ENCODE results near the gene TMEM50B. TPM values are rescaled to one million over a fixed set of nuclear protein-coding genes. Genes with fewer than 3 reads are reported as not detected.
A peak's percentile ranks its signal among the peaks of the same experiment; 100 is the strongest.
"Not testable (repeated sequence)": the region's sequence is repeated elsewhere in the genome, so short reads cannot be mapped to it uniquely, and the experiment has no call there.

TMEM50B gene
- total RNA-seq, 1 donor = 29.3 TPM

- no peak for TF ChIP-seq CTCF (IDR thresholded peaks at IDR 0.05; ENCODE audit: extremely low read depth, low read depth, low read length)
- H3K4me3 ChIP-seq (ENCODE audit: insufficient read depth, low read length) = no peak overlapping the region
- no peak overlapping the region for H3K27ac ChIP-seq (ENCODE audit: low read depth, low read length)
Measured at GRCh38 chr21:33455686-33456446, 23.9 kb downstream of the TMEM50B start.

GRCh38 chr21:33452362-33452761 is 27.4 kb downstream of the TMEM50B start:
- no peaks in the 10 kb centered on the region for H3K9me3 ChIP-seq (ENCODE audit: low read depth, low read length)
- peaks cover 11% of the 10 kb centered on the region for H3K36me3 ChIP-seq (ENCODE audit: insufficient read depth, low read length)
- H4K20me1 ChIP-seq (ENCODE audit: insufficient read depth, low read length) = no peaks in the 10 kb centered on the region
- peaks cover 13% of the 10 kb centered on the region for H3K4me1 ChIP-seq (ENCODE audit: insufficient read depth, low read length)
- H3K4me3 ChIP-seq (ENCODE audit: insufficient read depth, low read length) = no peak overlapping the region
- no peak overlapping the region for H3K27ac ChIP-seq (ENCODE audit: low read depth, low read length)
- no peak overlapping the region for H3K4me2 ChIP-seq (ENCODE audit: insufficient read depth, low read length)
- no peak for DNase-seq (ENCODE audit: insufficient read length, low spot score, missing footprints)
- no peaks in the 10 kb centered on the region for H3K27me3 ChIP-seq (ENCODE audit: insufficient read depth, low read length)
- TF ChIP-seq CTCF (IDR thresholded peaks at IDR 0.05; ENCODE audit: extremely low read depth, low read depth, low read length) = no peak
- H2AFZ ChIP-seq (ENCODE audit: low read length) = no peak overlapping the region
- no peaks in the 10 kb centered on the region for H3K79me2 ChIP-seq (ENCODE audit: insufficient read depth, low read length)

More at GRCh38 chr21:33455686-33456446, 23.9 kb downstream of the TMEM50B start:
- DNase-seq (ENCODE audit: insufficient read length, low spot score, missing footprints) = no peak
- Histone ChIP-seq H3K27me3 (ENCODE audit: insufficient read depth, low read length) (no peaks in the 10 kb centered on the region), H3K4me1 (ENCODE audit: insufficient read depth, low read length) (peaks cover 18% of the 10 kb centered on the region), H3K9me3 (ENCODE audit: low read depth, low read length) (no peaks in the 10 kb centered on the region), H4K20me1 (ENCODE audit: insufficient read depth, low read length) (no peaks in the 10 kb centered on the region), H2AFZ (ENCODE audit: low read length) (no peak overlapping the region), H3K79me2 (ENCODE audit: insufficient read depth, low read length) (no peaks in the 10 kb centered on the region), H3K36me3 (ENCODE audit: insufficient read depth, low read length) (peaks cover 19% of the 10 kb centered on the region), H3K4me2 (ENCODE audit: insufficient read depth, low read length) (no peak overlapping the region)

GRCh38 chr21:33451634-33452071 is 28.1 kb downstream of the TMEM50B start:
- Histone ChIP-seq H3K79me2 (ENCODE audit: insufficient read depth, low read length) (no peaks in the 10 kb centered on the region), H3K27ac (ENCODE audit: low read depth, low read length) (no peak overlapping the region), H3K9me3 (ENCODE audit: low read depth, low read length) (no peaks in the 10 kb centered on the region), H3K4me3 (ENCODE audit: insufficient read depth, low read length) (no peak overlapping the region), H3K4me1 (ENCODE audit: insufficient read depth, low read length) (peaks cover 13% of the 10 kb centered on the region), H4K20me1 (ENCODE audit: insufficient read depth, low read length) (no peaks in the 10 kb centered on the region), H2AFZ (ENCODE audit: low read length) (no peak overlapping the region), H3K27me3 (ENCODE audit: insufficient read depth, low read length) (no peaks in the 10 kb centered on the region), H3K4me2 (ENCODE audit: insufficient read depth, low read length) (no peak overlapping the region), H3K36me3 (ENCODE audit: insufficient read depth, low read length) (peaks cover 9% of the 10 kb centered on the region)
- no peak for TF ChIP-seq CTCF (IDR thresholded peaks at IDR 0.05; ENCODE audit: extremely low read depth, low read depth, low read length)
- DNase-seq (ENCODE audit: insufficient read length, low spot score, missing footprints) = peak; percentile 55

- H3K4me3 ChIP-seq (ENCODE audit: insufficient read depth, low read length) = no peak overlapping the region
- H3K79me2 ChIP-seq (ENCODE audit: insufficient read depth, low read length) = no peaks in the 10 kb centered on the region
- H3K4me1 ChIP-seq (ENCODE audit: insufficient read depth, low read length) = peaks cover 16% of the 10 kb centered on the region
- H3K27ac ChIP-seq (ENCODE audit: low read depth, low read length) = no peak overlapping the region
- H3K27me3 ChIP-seq (ENCODE audit: insufficient read depth, low read length) = no peaks in the 10 kb centered on the region
- H3K4me2 ChIP-seq (ENCODE audit: insufficient read depth, low read length) = no peak overlapping the region
- H2AFZ ChIP-seq (ENCODE audit: low read length) = no peak overlapping the region
- no peak for TF ChIP-seq CTCF (IDR thresholded peaks at IDR 0.05; ENCODE audit: extremely low read depth, low read depth, low read length)
- DNase-seq (ENCODE audit: insufficient read length, low spot score, missing footprints) = no peak
- no peaks in the 10 kb centered on the region for H3K9me3 ChIP-seq (ENCODE audit: low read depth, low read length)
- no peaks in the 10 kb centered on the region for H4K20me1 ChIP-seq (ENCODE audit: insufficient read depth, low read length)
- H3K36me3 ChIP-seq (ENCODE audit: insufficient read depth, low read length) = peaks cover 5% of the 10 kb centered on the region
Measured at GRCh38 chr21:33449616-33450015, 30.2 kb downstream of the TMEM50B start.

- H3K27me3 ChIP-seq (ENCODE audit: insufficient read depth, low read length); H3K27ac ChIP-seq (ENCODE audit: low read depth, low read length); H3K9me3 ChIP-seq (ENCODE audit: low read depth, low read length); H4K20me1 ChIP-seq (ENCODE audit: insufficient read depth, low read length); H3K4me3 ChIP-seq (ENCODE audit: insufficient read depth, low read length); H3K4me2 ChIP-seq (ENCODE audit: insufficient read depth, low read length); DNase-seq (ENCODE audit: insufficient read length, low spot score, missing footprints); H3K36me3 ChIP-seq (ENCODE audit: insufficient read depth, low read length); H3K79me2 ChIP-seq (ENCODE audit: insufficient read depth, low read length); H2AFZ ChIP-seq (ENCODE audit: low read length): not testable (repeated sequence)
- H3K4me1 ChIP-seq (ENCODE audit: insufficient read depth, low read length) = peaks cover 17% of the 10 kb centered on the region
Measured at GRCh38 chr21:33446620-33447019, 33.2 kb downstream of the TMEM50B start.

Measured in osteoblast (primary cell).